T-helper 2 cell treated with Interferon-gamma antibody and Interleukin-4, amounts not matched to agents 5 μg/mL and 100 μg/mL, for 36 hours (primary cell): ENCODE data around the gene DISC1.

ENCODE experiments used
- DNase-seq: peaks from one replicate; pipeline ENCODE4 v3.0.0; 2021; ENCODE audit warnings: low spot score
- H3K27ac Mint-ChIP-seq: one replicate; pipeline ENCODE4 v1.8.0; 2021; ENCODE audit warnings: mild to moderate bottlenecking, mixed read lengths
- H3K27me3 Mint-ChIP-seq: one replicate; pipeline ENCODE4 v1.8.0; 2021; ENCODE audit warnings: low read depth, mixed read lengths
- H3K36me3 Mint-ChIP-seq: one replicate; pipeline ENCODE4 v1.8.0; 2021; ENCODE audit warnings: low read depth, mixed read lengths
- H3K4me1 Mint-ChIP-seq: one replicate; pipeline ENCODE4 v1.8.0; 2021; ENCODE audit warnings: low read depth, mixed read lengths
- H3K4me3 Mint-ChIP-seq: one replicate; pipeline ENCODE4 v1.8.0; 2022; ENCODE audit warnings: mild to moderate bottlenecking, moderate library complexity, mixed read lengths
- H3K9me3 Mint-ChIP-seq: one replicate; pipeline ENCODE4 v1.8.0; 2021; ENCODE audit warnings: mixed read lengths

The DISC1 gene

GRCh38 chr1:231866392-231867331 lies 240.1 kb downstream of the DISC1 start:
- DNase-seq, result peak; percentile 6
- Mint-ChIP-seq H3K4me3 (no peak overlapping the region), H3K4me1 (peaks cover 5% of the 10 kb centered on the region), H3K36me3 (no peaks in the 10 kb centered on the region), H3K27ac (no peak overlapping the region), H3K27me3 (peaks cover 2% of the 10 kb centered on the region), H3K9me3 (no peaks in the 10 kb centered on the region)

- no peaks in the 10 kb centered on the region for H3K36me3 Mint-ChIP-seq
- H3K27ac Mint-ChIP-seq, result no peak overlapping the region
- H3K4me1 Mint-ChIP-seq, result peaks cover 7% of the 10 kb centered on the region
- peaks cover 2% of the 10 kb centered on the region for H3K27me3 Mint-ChIP-seq
- DNase-seq, result no peak
- H3K4me3 Mint-ChIP-seq, result no peak overlapping the region
- no peaks in the 10 kb centered on the region for H3K9me3 Mint-ChIP-seq
These were observed 241.0 kb downstream of the DISC1 start for GRCh38 chr1:231867607-231868006.

- no peak for DNase-seq
- Mint-ChIP-seq H3K9me3 (no peaks in the 10 kb centered on the region), H3K27ac (no peak overlapping the region), H3K36me3 (no peaks in the 10 kb centered on the region), H3K27me3 (peaks cover 2% of the 10 kb centered on the region), H3K4me1 (peaks cover 7% of the 10 kb centered on the region), H3K4me3 (no peak overlapping the region)
These were observed 242.8 kb downstream of the DISC1 start for GRCh38 chr1:231869364-231869763.

GRCh38 chr1:231871471-231871870 lies 244.9 kb downstream of the DISC1 start:
- peaks cover 7% of the 10 kb centered on the region for H3K4me1 Mint-ChIP-seq
- peaks cover 2% of the 10 kb centered on the region for H3K27me3 Mint-ChIP-seq
- no peak overlapping the region for H3K4me3 Mint-ChIP-seq
- H3K36me3 Mint-ChIP-seq, result no peaks in the 10 kb centered on the region
- H3K9me3 Mint-ChIP-seq, result peaks cover 5% of the 10 kb centered on the region
- DNase-seq, result no peak
- H3K27ac Mint-ChIP-seq, result no peak overlapping the region

DNA sequence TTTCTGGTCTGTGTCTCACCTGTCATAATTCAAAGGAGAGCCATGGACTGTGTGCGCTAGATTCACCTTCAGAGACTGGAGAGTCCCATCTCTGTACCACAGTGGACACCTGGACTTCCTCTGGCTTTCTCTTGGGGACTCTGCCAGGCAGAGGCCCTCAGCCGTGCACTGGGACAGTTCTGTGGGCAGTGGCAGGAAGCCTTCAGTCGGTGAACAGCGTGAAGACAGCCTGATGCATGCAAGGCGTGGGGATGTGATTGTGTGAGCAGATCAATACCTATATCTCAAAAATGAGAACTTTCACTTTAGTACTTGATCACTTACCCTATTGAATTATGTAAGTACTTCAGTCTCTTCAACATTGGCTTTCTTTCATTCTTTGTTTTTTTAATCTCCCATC lies 245.3 kb downstream of the DISC1 start:
- no peaks in the 10 kb centered on the region for H3K27me3 Mint-ChIP-seq

DNA sequence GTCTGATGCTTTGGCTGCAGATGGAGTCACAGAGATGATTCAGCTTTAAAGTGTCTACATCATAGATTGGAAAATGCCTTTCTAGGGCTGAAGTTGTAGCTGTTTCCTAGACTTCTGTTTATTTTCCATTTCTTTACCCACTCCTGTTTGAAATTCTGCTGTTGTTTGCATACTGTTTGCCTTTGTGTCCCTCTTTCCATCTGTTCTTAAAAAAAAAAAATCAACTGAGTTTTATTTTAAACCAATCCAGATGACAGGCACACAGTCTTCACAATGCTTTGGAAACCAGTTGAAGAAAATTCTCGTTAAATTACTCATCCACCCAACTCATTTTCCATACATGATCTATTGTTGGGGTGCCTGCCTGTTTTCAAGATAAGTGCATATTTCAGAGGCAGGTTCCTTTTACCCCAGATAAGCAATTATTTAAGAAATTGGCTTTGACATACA lies 245.9 kb downstream of the DISC1 start:
- H3K36me3 Mint-ChIP-seq, result no peaks in the 10 kb centered on the region
- H3K4me3 Mint-ChIP-seq, result no peak overlapping the region
- no peak overlapping the region for H3K27ac Mint-ChIP-seq
- H3K9me3 Mint-ChIP-seq, result peaks cover 5% of the 10 kb centered on the region
- DNase-seq, result no peak
- peaks cover 7% of the 10 kb centered on the region for H3K4me1 Mint-ChIP-seq
- no peaks in the 10 kb centered on the region for H3K27me3 Mint-ChIP-seq

More for the DNA sequence above, 245.3 kb downstream of the DISC1 start:
- DNase-seq, result no peak
- H3K4me1 Mint-ChIP-seq, result peaks cover 7% of the 10 kb centered on the region
- H3K36me3 Mint-ChIP-seq, result no peaks in the 10 kb centered on the region
- H3K4me3 Mint-ChIP-seq, result no peak overlapping the region
- H3K27ac Mint-ChIP-seq, result no peak overlapping the region
- H3K9me3 Mint-ChIP-seq, result peaks cover 5% of the 10 kb centered on the region

- Mint-ChIP-seq H3K4me3 (no peak overlapping the region), H3K9me3 (peaks cover 5% of the 10 kb centered on the region), H3K4me1 (no peaks in the 10 kb centered on the region), H3K27ac (no peak overlapping the region), H3K36me3 (no peaks in the 10 kb centered on the region), H3K27me3 (no peaks in the 10 kb centered on the region)
- no peak for DNase-seq
These were observed 252.1 kb downstream of the DISC1 start for GRCh38 chr1:231878737-231879136.

DNA sequence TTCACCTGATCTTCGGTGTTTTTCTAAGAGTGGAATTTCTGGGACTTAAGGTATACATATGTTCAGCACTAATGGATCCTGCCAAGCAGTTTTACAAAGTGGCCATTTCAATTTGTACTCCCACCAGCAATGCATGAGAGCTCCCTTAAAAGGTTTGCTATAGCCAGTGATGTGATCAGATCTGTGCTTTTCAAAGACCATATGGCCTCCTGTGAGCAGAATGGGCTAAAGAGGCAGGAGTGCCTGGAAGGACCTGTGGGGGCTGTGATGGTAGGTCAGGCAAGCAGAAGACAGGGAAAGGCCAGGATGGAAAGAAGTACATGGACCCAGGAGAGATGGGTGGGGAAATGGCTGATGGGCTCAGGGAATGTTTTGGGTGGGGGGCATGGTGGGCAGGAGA lies 252.7 kb downstream of the DISC1 start:
- no peak overlapping the region for H3K27ac Mint-ChIP-seq
- H3K36me3 Mint-ChIP-seq, result no peaks in the 10 kb centered on the region
- DNase-seq, result no peak
- H3K4me1 Mint-ChIP-seq, result no peaks in the 10 kb centered on the region
- no peaks in the 10 kb centered on the region for H3K27me3 Mint-ChIP-seq
- H3K9me3 Mint-ChIP-seq, result peaks cover 5% of the 10 kb centered on the region
- H3K4me3 Mint-ChIP-seq, result no peak overlapping the region

DNA sequence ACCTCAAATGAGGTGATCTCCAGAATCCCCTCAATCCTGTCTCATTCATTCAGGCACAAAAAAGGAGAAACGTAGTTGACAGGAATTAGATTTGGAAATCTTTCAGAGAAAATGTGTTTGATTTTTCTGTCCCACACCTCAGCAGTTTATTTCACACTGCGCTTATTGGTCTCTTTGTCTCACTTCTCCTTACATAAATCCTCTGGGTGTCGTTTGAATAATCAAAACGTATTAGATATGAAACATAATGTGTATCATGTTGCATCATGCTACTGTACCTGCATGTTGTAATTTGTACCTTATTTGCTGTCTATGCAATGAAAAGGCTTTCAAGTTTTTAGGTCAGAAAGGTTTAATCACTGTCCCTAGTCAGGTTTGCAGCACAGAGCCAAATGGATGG lies 255.7 kb downstream of the DISC1 start:
- no peak for DNase-seq
- H3K4me1 Mint-ChIP-seq, result no peaks in the 10 kb centered on the region
- no peaks in the 10 kb centered on the region for H3K36me3 Mint-ChIP-seq
- H3K9me3 Mint-ChIP-seq, result no peaks in the 10 kb centered on the region
- H3K27me3 Mint-ChIP-seq, result no peaks in the 10 kb centered on the region
- no peak overlapping the region for H3K4me3 Mint-ChIP-seq
- H3K27ac Mint-ChIP-seq, result no peak overlapping the region

- H3K27ac Mint-ChIP-seq, result no peak overlapping the region
- H3K36me3 Mint-ChIP-seq, result no peaks in the 10 kb centered on the region
These were observed 256.2 kb downstream of the DISC1 start for GRCh38 chr1:231882790-231883189.

DNA sequence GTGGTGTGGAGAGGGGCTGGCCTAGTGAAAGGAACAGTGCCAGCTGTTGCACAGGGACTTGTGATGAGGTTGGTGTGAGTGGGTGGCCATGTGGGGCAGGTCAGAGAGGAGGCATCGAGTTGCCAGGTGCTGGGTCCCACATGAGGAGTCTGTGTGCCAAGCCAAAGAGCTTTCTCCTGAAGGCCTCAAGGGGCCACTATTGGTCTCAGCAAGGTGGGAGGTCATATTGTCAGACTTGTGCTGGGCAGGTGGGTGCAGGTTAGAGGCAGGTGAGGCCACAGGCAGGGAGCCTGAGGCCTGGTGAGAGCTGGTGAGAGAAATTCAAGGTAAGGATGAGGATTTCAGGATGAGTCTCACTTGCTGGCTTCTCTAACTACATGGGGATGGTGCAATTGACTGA lies 256.8 kb downstream of the DISC1 start:
- DNase-seq, result no peak
- H3K4me3 Mint-ChIP-seq, result no peak overlapping the region
- no peaks in the 10 kb centered on the region for H3K27me3 Mint-ChIP-seq
- no peaks in the 10 kb centered on the region for H3K36me3 Mint-ChIP-seq
- H3K27ac Mint-ChIP-seq, result no peak overlapping the region
- H3K9me3 Mint-ChIP-seq, result no peaks in the 10 kb centered on the region
- H3K4me1 Mint-ChIP-seq, result no peaks in the 10 kb centered on the region

More at GRCh38 chr1:231882790-231883189, 256.2 kb downstream of the DISC1 start:
- H3K27me3 Mint-ChIP-seq, result no peaks in the 10 kb centered on the region
- H3K9me3 Mint-ChIP-seq, result no peaks in the 10 kb centered on the region
- no peak overlapping the region for H3K4me3 Mint-ChIP-seq
- no peak for DNase-seq
- no peaks in the 10 kb centered on the region for H3K4me1 Mint-ChIP-seq

- Mint-ChIP-seq H3K36me3 (no peaks in the 10 kb centered on the region), H3K27ac (no peak overlapping the region), H3K9me3 (no peaks in the 10 kb centered on the region), H3K27me3 (no peaks in the 10 kb centered on the region), H3K4me1 (no peaks in the 10 kb centered on the region), H3K4me3 (no peak overlapping the region)
- no peak for DNase-seq
These were observed 258.7 kb downstream of the DISC1 start for GRCh38 chr1:231885209-231885854.

DNA sequence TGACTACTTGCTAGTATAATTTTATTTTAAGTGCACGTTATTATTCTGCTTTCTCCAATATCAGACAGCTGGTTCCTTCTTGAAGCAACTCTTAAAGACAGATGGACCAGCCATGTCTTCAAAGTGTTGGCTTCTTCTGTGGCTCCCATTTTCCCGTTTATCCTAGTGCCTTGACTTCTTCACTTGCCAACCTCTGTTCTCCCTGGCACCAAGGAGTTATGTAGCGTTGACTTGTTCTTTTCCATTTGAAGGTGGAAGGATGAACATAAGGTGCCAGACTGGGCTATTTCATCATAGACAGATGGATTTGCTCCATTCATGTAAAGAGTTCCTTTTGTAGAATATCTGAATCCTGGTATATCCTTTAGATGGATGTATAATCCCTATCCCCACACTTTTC lies 260.6 kb downstream of the DISC1 start:
- Mint-ChIP-seq H3K27ac (no peak overlapping the region), H3K9me3 (no peaks in the 10 kb centered on the region), H3K27me3 (no peaks in the 10 kb centered on the region), H3K4me1 (no peaks in the 10 kb centered on the region), H3K4me3 (no peak overlapping the region), H3K36me3 (no peaks in the 10 kb centered on the region)
- no peak for DNase-seq

DNA sequence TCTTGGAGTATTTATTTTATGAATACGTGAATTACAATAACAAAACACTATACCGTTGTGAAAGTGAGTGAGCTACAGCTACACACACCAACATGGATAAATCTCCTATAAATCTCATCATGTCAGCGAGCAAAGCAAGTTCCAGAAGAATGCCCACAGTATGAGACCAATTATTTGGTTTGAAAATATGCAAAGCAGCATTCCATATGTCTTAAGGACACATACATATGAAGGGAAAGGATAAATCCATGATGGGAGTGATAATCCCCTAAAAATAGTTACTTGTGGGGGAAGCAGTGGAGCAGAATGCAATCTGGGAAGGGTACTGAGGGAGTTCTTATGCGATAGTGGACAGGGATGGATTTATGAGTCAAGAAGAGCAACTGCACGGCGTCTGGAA lies 261.3 kb downstream of the DISC1 start:
- no peaks in the 10 kb centered on the region for H3K4me1 Mint-ChIP-seq
- no peaks in the 10 kb centered on the region for H3K27me3 Mint-ChIP-seq
- no peaks in the 10 kb centered on the region for H3K36me3 Mint-ChIP-seq
- H3K27ac Mint-ChIP-seq, result no peak overlapping the region
- DNase-seq, result no peak
- no peaks in the 10 kb centered on the region for H3K9me3 Mint-ChIP-seq
- H3K4me3 Mint-ChIP-seq, result no peak overlapping the region
